NT2/D1 (cell line): ENCODE data around the gene RELL1.

Experiments
- DNase-seq: peaks from one replicate; pipeline ENCODE4 v3.0.0-alpha.2; 2011; ENCODE audit warnings: low read depth, low spot score
- H3K27me3 ChIP-seq: 2 replicates; pipeline ENCODE4 v1.6.0; 2011; ENCODE audit warnings: mild to moderate bottlenecking; ENCODE audit not compliant: insufficient read length, insufficient read depth
- H3K36me3 ChIP-seq: 2 replicates; pipeline ENCODE4 v1.6.1; 2011; ENCODE audit warnings: mild to moderate bottlenecking, low read length, mixed read lengths; ENCODE audit not compliant: insufficient read depth, insufficient read length
- H3K4me1 ChIP-seq: 2 replicates; pipeline ENCODE4 v1.5.1; 2011; ENCODE audit not compliant: insufficient read depth, insufficient read length
- H3K4me3 ChIP-seq: 2 replicates; pipeline ENCODE4 v1.5.1; 2011; ENCODE audit warnings: low read depth; ENCODE audit not compliant: insufficient read length
- H3K9ac ChIP-seq: 2 replicates; pipeline ENCODE4 v1.6.0; 2011; ENCODE audit warnings: low read depth; ENCODE audit not compliant: insufficient read length
- H3K9me3 ChIP-seq: 2 replicates; pipeline ENCODE4 v1.5.1; 2011; ENCODE audit warnings: mild to moderate bottlenecking, low read length; ENCODE audit not compliant: insufficient read depth
- SUZ12 ChIP-seq: IDR thresholded peaks from 2 replicates; pipeline ENCODE4 v1.6.1; 2011; ENCODE audit not compliant: insufficient read length, insufficient read depth; ENCODE audit errors: extremely low read depth
- YY1 ChIP-seq: IDR thresholded peaks from 2 replicates; pipeline ENCODE4 v1.6.1; 2011; ENCODE audit not compliant: insufficient read length, insufficient read depth
- ZNF274 ChIP-seq: IDR thresholded peaks from 2 replicates; pipeline ENCODE4 v1.6.1; 2011; ENCODE audit warnings: mild to moderate bottlenecking, low read depth, low read length

Gene RELL1

DNA sequence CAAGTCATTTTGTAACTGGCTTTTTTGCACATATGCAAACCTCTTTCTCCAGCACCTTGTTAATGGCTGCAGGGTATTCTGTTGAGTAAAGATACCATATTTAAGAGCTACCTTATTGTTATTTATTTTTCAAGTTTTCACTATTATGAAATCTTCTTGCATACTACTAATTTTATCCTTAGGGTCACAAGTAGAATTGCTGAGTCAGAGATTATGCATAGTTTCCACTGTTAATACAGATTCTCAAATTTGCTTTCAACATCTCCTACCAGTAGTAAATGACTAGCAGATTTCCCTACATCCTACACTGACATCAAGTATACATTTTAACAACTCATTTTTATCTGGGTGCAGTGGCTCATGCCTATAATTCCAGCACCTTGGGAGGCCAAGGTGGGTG, 112.6 kb downstream of the RELL1 start:
- no peaks in the 10 kb centered on the region for H3K9me3 ChIP-seq
- no peak overlapping the region for H3K4me3 ChIP-seq
- H3K9ac ChIP-seq, result no peak overlapping the region
- H3K36me3 ChIP-seq, result no peaks in the 10 kb centered on the region
- no peaks in the 10 kb centered on the region for H3K4me1 ChIP-seq
- no peak for DNase-seq
- no peak for TF ChIP-seq ZNF274
- TF ChIP-seq YY1, result no peak
- TF ChIP-seq SUZ12, result no peak
- no peaks in the 10 kb centered on the region for H3K27me3 ChIP-seq

DNA sequence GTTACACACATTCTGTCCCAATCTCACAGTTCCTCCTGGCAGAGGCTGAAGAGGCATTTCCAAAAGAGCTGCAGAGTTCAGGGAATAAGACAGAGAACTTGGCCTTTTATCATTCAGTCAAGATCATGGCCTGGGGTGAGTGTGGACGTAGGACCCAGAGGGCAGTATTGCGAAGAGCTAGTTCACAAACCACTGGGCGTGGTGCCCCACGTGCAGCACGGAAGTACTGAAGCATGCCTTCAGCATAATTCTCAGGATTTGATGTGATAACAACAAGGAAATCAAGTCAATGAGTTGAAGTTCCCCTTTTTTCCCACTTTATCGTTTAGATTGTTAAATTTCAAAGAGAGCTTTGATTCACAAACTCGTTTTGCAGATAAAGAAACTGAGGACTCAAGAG, 117.7 kb downstream of the RELL1 start:
- DNase-seq, result no peak
- no peaks in the 10 kb centered on the region for H3K4me1 ChIP-seq
- H3K27me3 ChIP-seq, result no peaks in the 10 kb centered on the region
- H3K36me3 ChIP-seq, result no peaks in the 10 kb centered on the region
- no peaks in the 10 kb centered on the region for H3K9me3 ChIP-seq
- no peak overlapping the region for H3K9ac ChIP-seq
- TF ChIP-seq ZNF274 (no peak), SUZ12 (no peak), YY1 (no peak)
- no peak overlapping the region for H3K4me3 ChIP-seq

DNA sequence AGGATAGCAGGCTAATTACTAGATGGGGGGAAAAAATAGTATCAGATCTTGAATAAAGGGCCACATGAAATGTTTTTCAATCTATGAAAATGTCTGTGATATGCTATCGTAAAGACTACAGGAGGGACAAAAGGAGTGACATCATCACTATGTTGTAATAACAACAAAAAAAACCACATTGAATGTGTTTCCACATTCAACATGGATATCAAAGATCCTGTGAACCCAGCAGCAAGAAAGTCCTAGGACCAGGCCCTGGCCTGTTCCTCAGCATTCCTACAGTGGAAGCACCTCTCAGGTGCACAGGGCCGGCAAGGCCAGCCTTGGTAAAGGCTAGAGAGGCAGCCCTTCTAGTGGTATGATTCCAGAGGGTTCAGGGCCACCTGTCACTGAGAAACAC, 118.3 kb downstream of the RELL1 start:
- TF ChIP-seq YY1 (no peak), ZNF274 (no peak), SUZ12 (no peak)
- no peaks in the 10 kb centered on the region for H3K9me3 ChIP-seq
- no peak overlapping the region for H3K4me3 ChIP-seq
- H3K4me1 ChIP-seq, result no peaks in the 10 kb centered on the region
- no peaks in the 10 kb centered on the region for H3K36me3 ChIP-seq
- no peak for DNase-seq
- no peaks in the 10 kb centered on the region for H3K27me3 ChIP-seq
- H3K9ac ChIP-seq, result no peak overlapping the region

DNA sequence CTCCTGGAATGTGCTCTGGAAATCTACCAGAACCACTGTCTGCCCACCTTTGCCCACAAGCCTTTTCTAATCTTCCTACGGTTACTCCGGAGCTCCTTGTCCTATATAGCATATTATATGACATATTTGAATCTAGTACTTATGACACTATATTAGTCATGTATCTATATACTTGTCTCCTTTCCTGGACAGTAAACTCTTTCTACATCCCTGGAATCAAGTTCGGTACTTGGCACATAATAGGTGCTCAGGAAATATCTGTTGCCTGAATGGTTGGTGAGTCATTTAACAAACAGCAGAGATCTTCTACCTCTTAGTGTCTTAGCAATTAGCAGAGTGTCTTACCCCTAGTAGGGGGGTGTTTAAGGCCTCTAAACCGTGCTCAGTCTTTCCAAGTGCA, 123.6 kb downstream of the RELL1 start:
- no peaks in the 10 kb centered on the region for H3K36me3 ChIP-seq
- no peak overlapping the region for H3K9ac ChIP-seq
- H3K9me3 ChIP-seq, result no peaks in the 10 kb centered on the region
- DNase-seq, result no peak
- H3K27me3 ChIP-seq, result no peaks in the 10 kb centered on the region
- H3K4me3 ChIP-seq, result no peak overlapping the region
- no peaks in the 10 kb centered on the region for H3K4me1 ChIP-seq
- TF ChIP-seq SUZ12 (no peak), YY1 (no peak), ZNF274 (no peak)

DNA sequence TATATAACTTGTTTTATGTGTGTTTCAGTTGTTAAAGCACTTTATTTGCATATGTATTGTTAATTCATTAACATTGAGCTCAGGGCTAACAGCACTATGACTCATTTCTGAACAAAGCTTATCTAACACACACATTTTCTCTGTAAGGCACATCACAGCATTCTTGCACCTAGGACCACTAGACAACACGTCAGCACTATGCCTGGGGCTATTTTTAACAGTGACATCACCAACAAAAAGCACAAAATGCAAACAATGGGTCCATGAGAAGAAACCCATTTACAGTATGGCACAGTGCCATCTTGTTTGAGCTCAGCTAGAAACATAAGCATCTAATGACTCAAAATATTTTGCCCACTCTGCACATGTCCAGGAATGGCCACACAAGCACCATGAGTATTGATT, 124.4 kb downstream of the RELL1 start:
- H3K9me3 ChIP-seq, result no peaks in the 10 kb centered on the region
- H3K27me3 ChIP-seq, result no peaks in the 10 kb centered on the region
- no peaks in the 10 kb centered on the region for H3K4me1 ChIP-seq
- H3K36me3 ChIP-seq, result no peaks in the 10 kb centered on the region
- DNase-seq, result no peak
- no peak overlapping the region for H3K4me3 ChIP-seq
- no peak overlapping the region for H3K9ac ChIP-seq
- TF ChIP-seq ZNF274 (no peak), YY1 (no peak), SUZ12 (no peak)

DNA sequence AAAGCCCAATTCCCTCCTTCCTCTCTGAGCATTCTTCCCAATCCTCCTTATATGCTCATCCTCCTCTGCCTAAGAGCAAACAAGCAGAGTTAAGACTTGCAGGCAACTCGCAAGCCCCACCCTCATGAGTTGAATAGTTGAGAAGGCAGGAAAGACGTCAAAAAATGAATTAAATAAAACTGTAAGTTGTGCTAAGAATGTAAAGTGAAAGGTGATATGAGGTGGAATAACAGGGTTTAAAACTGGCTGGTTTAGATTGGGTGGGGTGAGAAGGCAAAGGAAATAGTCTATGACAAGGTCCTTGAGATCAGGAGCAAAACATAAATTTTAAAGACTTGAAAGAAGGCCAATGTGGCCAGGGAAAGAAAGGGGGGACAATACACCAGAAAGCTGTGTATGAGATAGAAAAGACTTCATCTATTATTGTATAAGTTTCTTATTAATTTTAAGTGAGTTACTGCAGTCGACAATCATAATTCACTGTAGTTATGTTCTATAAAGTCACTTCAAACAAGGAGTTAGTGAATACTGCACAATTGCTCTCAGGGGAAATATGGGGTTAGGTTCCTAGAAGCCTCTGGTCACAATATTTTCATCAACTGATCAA, 124.9 kb downstream of the RELL1 start:
- TF ChIP-seq ZNF274, result no peak
- TF ChIP-seq YY1, result no peak
- no peak for TF ChIP-seq SUZ12

More for the DNA sequence above, 124.9 kb downstream of the RELL1 start:
- H3K4me3 ChIP-seq, result no peak overlapping the region
- no peaks in the 10 kb centered on the region for H3K4me1 ChIP-seq
- H3K9ac ChIP-seq, result no peak overlapping the region
- H3K9me3 ChIP-seq, result no peaks in the 10 kb centered on the region
- H3K27me3 ChIP-seq, result no peaks in the 10 kb centered on the region
- H3K36me3 ChIP-seq, result no peaks in the 10 kb centered on the region
- no peak for DNase-seq
